Measurements from ENCODE around the gene RALGAPB. TPM values are rescaled to one million over a fixed set of nuclear protein-coding genes. Genes with fewer than 3 reads are reported as not detected.
A peak's percentile ranks its signal among the peaks of the same experiment; 100 is the strongest.
"Not testable (repeated sequence)": the region's sequence is repeated elsewhere in the genome, so short reads cannot be mapped to it uniquely, and the experiment has no call there.

The RALGAPB gene
- total RNA-seq, 2 experiments from 2014 or later = 36.2 to 39.7 TPM

- no peak for DNase-seq
These were observed 19.6 kb upstream of the RALGAPB start for GRCh38 chr20:38452880-38453624.

GRCh38 chr20:38453941-38454340 lies 18.7 kb upstream of the RALGAPB start:
- Mint-ChIP-seq H3K27ac (no peak overlapping the region), H3K36me3 (peaks cover 10% of the 10 kb centered on the region), H3K9me3 (no peaks in the 10 kb centered on the region), H3K4me1 (no peaks in the 10 kb centered on the region), H3K27me3 (peaks cover 4% of the 10 kb centered on the region), H3K4me3 (no peak overlapping the region)
- ATAC-seq (ENCODE audit: low read depth) (no peak), DNase-seq (no peak)
- POLR2A ChIA-PET = no interaction called here

More at GRCh38 chr20:38452880-38453624, 19.6 kb upstream of the RALGAPB start:
- ATAC-seq (ENCODE audit: low read depth) = no peak
- peaks cover 10% of the 10 kb centered on the region for H3K36me3 Mint-ChIP-seq
- H3K4me3 Mint-ChIP-seq = no peak overlapping the region
- POLR2A ChIA-PET = no interaction called here
- peaks cover 6% of the 10 kb centered on the region for H3K4me1 Mint-ChIP-seq
- H3K9me3 Mint-ChIP-seq = no peaks in the 10 kb centered on the region
- H3K27ac Mint-ChIP-seq = no peak overlapping the region
- H3K27me3 Mint-ChIP-seq = peaks cover 4% of the 10 kb centered on the region

- Mint-ChIP-seq H3K4me1 (no peaks in the 10 kb centered on the region), H3K27me3 (peaks cover 4% of the 10 kb centered on the region), H3K27ac (no peak overlapping the region), H3K9me3 (no peaks in the 10 kb centered on the region), H3K36me3 (peaks cover 7% of the 10 kb centered on the region), H3K4me3 (no peak overlapping the region)
- POLR2A ChIA-PET = no interaction called here
- ATAC-seq (ENCODE audit: low read depth) (no peak), DNase-seq (no peak)
These were observed 17.8 kb upstream of the RALGAPB start for GRCh38 chr20:38454556-38455473.

- Mint-ChIP-seq H3K36me3 (no peaks in the 10 kb centered on the region), H3K27ac (no peak overlapping the region), H3K4me3 (no peak overlapping the region), H3K9me3 (no peaks in the 10 kb centered on the region), H3K27me3 (peaks cover 4% of the 10 kb centered on the region), H3K4me1 (no peaks in the 10 kb centered on the region)
- DNase-seq (no peak), ATAC-seq (ENCODE audit: low read depth) (no peak)
- POLR2A ChIA-PET = no interaction called here
These were observed 14.3 kb upstream of the RALGAPB start for GRCh38 chr20:38458314-38458713.

- POLR2A ChIA-PET = no interaction called here
- no peak for DNase-seq
- Mint-ChIP-seq H3K4me1 (no peaks in the 10 kb centered on the region), H3K9me3 (no peaks in the 10 kb centered on the region), H3K36me3 (no peaks in the 10 kb centered on the region), H3K27ac (no peak overlapping the region), H3K4me3 (no peak overlapping the region), H3K27me3 (peaks cover 4% of the 10 kb centered on the region)
- ATAC-seq (ENCODE audit: low read depth) = no peak
These were observed 12.5 kb upstream of the RALGAPB start for GRCh38 chr20:38460040-38460623.

GRCh38 chr20:38460631-38461030 lies 12.0 kb upstream of the RALGAPB start:
- H3K4me3 Mint-ChIP-seq; POLR2A ChIA-PET; H3K27me3 Mint-ChIP-seq; ATAC-seq (ENCODE audit: low read depth); DNase-seq; H3K27ac Mint-ChIP-seq; H3K36me3 Mint-ChIP-seq; H3K9me3 Mint-ChIP-seq; H3K4me1 Mint-ChIP-seq: not testable (repeated sequence)

- DNase-seq; H3K27ac Mint-ChIP-seq; POLR2A ChIA-PET; H3K9me3 Mint-ChIP-seq; H3K27me3 Mint-ChIP-seq; ATAC-seq (ENCODE audit: low read depth); H3K4me3 Mint-ChIP-seq; H3K4me1 Mint-ChIP-seq; H3K36me3 Mint-ChIP-seq: not testable (repeated sequence)
These were observed 11.5 kb upstream of the RALGAPB start for GRCh38 chr20:38461167-38461566.

- DNase-seq, POLR2A ChIA-PET, H3K4me3 Mint-ChIP-seq: not testable (repeated sequence)
These were observed 11.1 kb upstream of the RALGAPB start for GRCh38 chr20:38461569-38461968.

GRCh38 chr20:38466171-38466570 lies 6.5 kb upstream of the RALGAPB start:
- Mint-ChIP-seq H3K27me3 (peaks cover 4% of the 10 kb centered on the region), H3K36me3 (no peaks in the 10 kb centered on the region), H3K4me3 (no peak overlapping the region), H3K9me3 (no peaks in the 10 kb centered on the region), H3K27ac (no peak overlapping the region), H3K4me1 (no peaks in the 10 kb centered on the region)
- ATAC-seq (ENCODE audit: low read depth) (no peak), DNase-seq (no peak)
- POLR2A ChIA-PET = interaction anchor here (1.0 kb wide), 1 partner anchor 19 kb away, joined by 3 read pairs; no protein-coding TSS in a partner anchor

More at GRCh38 chr20:38461569-38461968, 11.1 kb upstream of the RALGAPB start:
- ATAC-seq (ENCODE audit: low read depth); H3K36me3 Mint-ChIP-seq; H3K9me3 Mint-ChIP-seq; H3K27me3 Mint-ChIP-seq; H3K4me1 Mint-ChIP-seq; H3K27ac Mint-ChIP-seq: not testable (repeated sequence)

- POLR2A ChIA-PET = no interaction called here
- H3K36me3 Mint-ChIP-seq = no peaks in the 10 kb centered on the region
- no peak overlapping the region for H3K27ac Mint-ChIP-seq
- DNase-seq = no peak
- no peak for ATAC-seq (ENCODE audit: low read depth)
- peaks cover 4% of the 10 kb centered on the region for H3K27me3 Mint-ChIP-seq
- peaks cover 6% of the 10 kb centered on the region for H3K4me1 Mint-ChIP-seq
- no peak overlapping the region for H3K4me3 Mint-ChIP-seq
- H3K9me3 Mint-ChIP-seq = no peaks in the 10 kb centered on the region
These were observed 5.7 kb upstream of the RALGAPB start for GRCh38 chr20:38466983-38467382.

GRCh38 chr20:38471245-38471644 lies 1.4 kb upstream of the RALGAPB start:
- no peak overlapping the region for H3K27ac Mint-ChIP-seq
- POLR2A ChIA-PET = interaction anchor here (4.1 kb wide), 1 partner anchor 36 kb away, joined by 32 read pairs; the partner anchor contains the start of gene SNHG17
- H3K27me3 Mint-ChIP-seq = peaks cover 4% of the 10 kb centered on the region

GRCh38 chr20:38471987-38472512 lies 593 bp upstream of the RALGAPB start:
- DNase-seq (no peak), ATAC-seq (ENCODE audit: low read depth) (no peak)
- H3K36me3 Mint-ChIP-seq = peaks cover 7% of the 10 kb centered on the region
- peak overlapping the region; percentile 78 for H3K27ac Mint-ChIP-seq
- H3K27me3 Mint-ChIP-seq = peaks cover 4% of the 10 kb centered on the region
- no peaks in the 10 kb centered on the region for H3K9me3 Mint-ChIP-seq
- POLR2A ChIA-PET = interaction anchor here (1.2 to 4.1 kb wide), 4 partner anchors 25 to 490 kb away, joined by 3 to 32 read pairs (median 16); partner anchors contain the start of genes DHX35, RPRD1B, SNHG17 and TTI1
- H3K4me3 Mint-ChIP-seq = peak overlapping the region; percentile 88
- peaks cover 25% of the 10 kb centered on the region for H3K4me1 Mint-ChIP-seq

More at GRCh38 chr20:38471245-38471644, 1.4 kb upstream of the RALGAPB start:
- H3K4me1 Mint-ChIP-seq = peaks cover 25% of the 10 kb centered on the region
- no peak overlapping the region for H3K4me3 Mint-ChIP-seq
- DNase-seq (no peak), ATAC-seq (ENCODE audit: low read depth) (no peak)
- H3K36me3 Mint-ChIP-seq = peaks cover 7% of the 10 kb centered on the region
- no peaks in the 10 kb centered on the region for H3K9me3 Mint-ChIP-seq

GRCh38 chr20:38473367-38473795 lies 738 bp downstream of the RALGAPB start:
- H3K36me3 Mint-ChIP-seq = peaks cover 7% of the 10 kb centered on the region
- POLR2A ChIA-PET = interaction anchor here (1.0 to 4.1 kb wide), 5 partner anchors 10 to 489 kb away, joined by 3 to 32 read pairs (median 5); partner anchors contain the start of genes DHX35 and SNHG17
- H3K9me3 Mint-ChIP-seq = no peaks in the 10 kb centered on the region
- H3K27ac Mint-ChIP-seq = peak overlapping the region; percentile 70
- DNase-seq = no peak
- ATAC-seq (ENCODE audit: low read depth) = no peak
- peaks cover 4% of the 10 kb centered on the region for H3K27me3 Mint-ChIP-seq
- H3K4me1 Mint-ChIP-seq = peaks cover 25% of the 10 kb centered on the region
- H3K4me3 Mint-ChIP-seq = peak overlapping the region; percentile 83
